ENCODE measurements around the gene NAALADL2. TPM values are rescaled to one million over a fixed set of nuclear protein-coding genes. Genes with fewer than 3 reads are reported as not detected.

Gene NAALADL2
- total and polyA plus RNA-seq, 2 of the 8 experiments (the other 6 are each of a cell fraction or from before 2014, with no cell fraction given) = 0.12 to 0.22 TPM

DNA sequence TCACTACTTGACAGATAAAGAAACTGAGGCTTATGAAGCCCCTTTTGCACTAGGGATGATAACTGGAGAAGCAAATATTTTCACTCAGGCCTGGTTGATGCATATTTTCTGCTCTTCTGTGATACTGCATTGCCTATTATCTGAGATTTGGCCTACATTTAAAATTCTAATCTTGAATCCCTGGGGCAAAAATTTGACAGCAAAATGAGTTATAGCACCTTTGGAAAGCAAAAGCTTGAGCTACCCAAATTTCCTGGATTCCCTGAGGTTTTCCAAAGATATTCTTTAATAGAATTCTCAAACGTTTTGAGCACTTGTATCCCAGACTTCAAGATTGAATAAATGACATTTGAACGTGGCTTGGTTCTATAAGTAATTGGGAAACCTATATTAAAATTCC is 86.1 kb downstream of the NAALADL2 start (continued):
- TF ChIP-seq, protein P1, sequence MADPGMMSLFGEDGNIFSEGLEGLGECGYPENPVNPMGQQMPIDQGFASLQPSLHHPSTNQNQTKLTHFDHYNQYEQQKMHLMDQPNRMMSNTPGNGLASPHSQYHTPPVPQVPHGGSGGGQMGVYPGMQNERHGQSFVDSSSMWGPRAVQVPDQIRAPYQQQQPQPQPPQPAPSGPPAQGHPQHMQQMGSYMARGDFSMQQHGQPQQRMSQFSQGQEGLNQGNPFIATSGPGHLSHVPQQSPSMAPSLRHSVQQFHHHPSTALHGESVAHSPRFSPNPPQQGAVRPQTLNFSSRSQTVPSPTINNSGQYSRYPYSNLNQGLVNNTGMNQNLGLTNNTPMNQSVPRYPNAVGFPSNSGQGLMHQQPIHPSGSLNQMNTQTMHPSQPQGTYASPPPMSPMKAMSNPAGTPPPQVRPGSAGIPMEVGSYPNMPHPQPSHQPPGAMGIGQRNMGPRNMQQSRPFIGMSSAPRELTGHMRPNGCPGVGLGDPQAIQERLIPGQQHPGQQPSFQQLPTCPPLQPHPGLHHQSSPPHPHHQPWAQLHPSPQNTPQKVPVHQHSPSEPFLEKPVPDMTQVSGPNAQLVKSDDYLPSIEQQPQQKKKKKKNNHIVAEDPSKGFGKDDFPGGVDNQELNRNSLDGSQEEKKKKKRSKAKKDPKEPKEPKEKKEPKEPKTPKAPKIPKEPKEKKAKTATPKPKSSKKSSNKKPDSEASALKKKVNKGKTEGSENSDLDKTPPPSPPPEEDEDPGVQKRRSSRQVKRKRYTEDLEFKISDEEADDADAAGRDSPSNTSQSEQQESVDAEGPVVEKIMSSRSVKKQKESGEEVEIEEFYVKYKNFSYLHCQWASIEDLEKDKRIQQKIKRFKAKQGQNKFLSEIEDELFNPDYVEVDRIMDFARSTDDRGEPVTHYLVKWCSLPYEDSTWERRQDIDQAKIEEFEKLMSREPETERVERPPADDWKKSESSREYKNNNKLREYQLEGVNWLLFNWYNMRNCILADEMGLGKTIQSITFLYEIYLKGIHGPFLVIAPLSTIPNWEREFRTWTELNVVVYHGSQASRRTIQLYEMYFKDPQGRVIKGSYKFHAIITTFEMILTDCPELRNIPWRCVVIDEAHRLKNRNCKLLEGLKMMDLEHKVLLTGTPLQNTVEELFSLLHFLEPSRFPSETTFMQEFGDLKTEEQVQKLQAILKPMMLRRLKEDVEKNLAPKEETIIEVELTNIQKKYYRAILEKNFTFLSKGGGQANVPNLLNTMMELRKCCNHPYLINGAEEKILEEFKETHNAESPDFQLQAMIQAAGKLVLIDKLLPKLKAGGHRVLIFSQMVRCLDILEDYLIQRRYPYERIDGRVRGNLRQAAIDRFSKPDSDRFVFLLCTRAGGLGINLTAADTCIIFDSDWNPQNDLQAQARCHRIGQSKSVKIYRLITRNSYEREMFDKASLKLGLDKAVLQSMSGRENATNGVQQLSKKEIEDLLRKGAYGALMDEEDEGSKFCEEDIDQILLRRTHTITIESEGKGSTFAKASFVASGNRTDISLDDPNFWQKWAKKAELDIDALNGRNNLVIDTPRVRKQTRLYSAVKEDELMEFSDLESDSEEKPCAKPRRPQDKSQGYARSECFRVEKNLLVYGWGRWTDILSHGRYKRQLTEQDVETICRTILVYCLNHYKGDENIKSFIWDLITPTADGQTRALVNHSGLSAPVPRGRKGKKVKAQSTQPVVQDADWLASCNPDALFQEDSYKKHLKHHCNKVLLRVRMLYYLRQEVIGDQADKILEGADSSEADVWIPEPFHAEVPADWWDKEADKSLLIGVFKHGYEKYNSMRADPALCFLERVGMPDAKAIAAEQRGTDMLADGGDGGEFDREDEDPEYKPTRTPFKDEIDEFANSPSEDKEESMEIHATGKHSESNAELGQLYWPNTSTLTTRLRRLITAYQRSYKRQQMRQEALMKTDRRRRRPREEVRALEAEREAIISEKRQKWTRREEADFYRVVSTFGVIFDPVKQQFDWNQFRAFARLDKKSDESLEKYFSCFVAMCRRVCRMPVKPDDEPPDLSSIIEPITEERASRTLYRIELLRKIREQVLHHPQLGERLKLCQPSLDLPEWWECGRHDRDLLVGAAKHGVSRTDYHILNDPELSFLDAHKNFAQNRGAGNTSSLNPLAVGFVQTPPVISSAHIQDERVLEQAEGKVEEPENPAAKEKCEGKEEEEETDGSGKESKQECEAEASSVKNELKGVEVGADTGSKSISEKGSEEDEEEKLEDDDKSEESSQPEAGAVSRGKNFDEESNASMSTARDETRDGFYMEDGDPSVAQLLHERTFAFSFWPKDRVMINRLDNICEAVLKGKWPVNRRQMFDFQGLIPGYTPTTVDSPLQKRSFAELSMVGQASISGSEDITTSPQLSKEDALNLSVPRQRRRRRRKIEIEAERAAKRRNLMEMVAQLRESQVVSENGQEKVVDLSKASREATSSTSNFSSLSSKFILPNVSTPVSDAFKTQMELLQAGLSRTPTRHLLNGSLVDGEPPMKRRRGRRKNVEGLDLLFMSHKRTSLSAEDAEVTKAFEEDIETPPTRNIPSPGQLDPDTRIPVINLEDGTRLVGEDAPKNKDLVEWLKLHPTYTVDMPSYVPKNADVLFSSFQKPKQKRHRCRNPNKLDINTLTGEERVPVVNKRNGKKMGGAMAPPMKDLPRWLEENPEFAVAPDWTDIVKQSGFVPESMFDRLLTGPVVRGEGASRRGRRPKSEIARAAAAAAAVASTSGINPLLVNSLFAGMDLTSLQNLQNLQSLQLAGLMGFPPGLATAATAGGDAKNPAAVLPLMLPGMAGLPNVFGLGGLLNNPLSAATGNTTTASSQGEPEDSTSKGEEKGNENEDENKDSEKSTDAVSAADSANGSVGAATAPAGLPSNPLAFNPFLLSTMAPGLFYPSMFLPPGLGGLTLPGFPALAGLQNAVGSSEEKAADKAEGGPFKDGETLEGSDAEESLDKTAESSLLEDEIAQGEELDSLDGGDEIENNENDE (IDR thresholded peaks at IDR 0.05; ENCODE audit: insufficient replicate concordance, low read length) = no peak
- no peak for TF ChIP-seq TAF7 (optimal IDR thresholded peaks at IDR 0.05; ENCODE audit: borderline replicate concordance, low read depth, low read length)
- TF ChIP-seq, protein P2, sequence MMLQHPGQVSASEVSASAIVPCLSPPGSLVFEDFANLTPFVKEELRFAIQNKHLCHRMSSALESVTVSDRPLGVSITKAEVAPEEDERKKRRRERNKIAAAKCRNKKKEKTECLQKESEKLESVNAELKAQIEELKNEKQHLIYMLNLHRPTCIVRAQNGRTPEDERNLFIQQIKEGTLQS (IDR thresholded peaks at IDR 0.05; ENCODE audit: insufficient read depth, low read depth, low read length) = no peak
- no peak for TF ChIP-seq TAF1 (IDR thresholded peaks at IDR 0.05; ENCODE audit: low read depth, low read length)
- no peak for TF ChIP-seq SUZ12 (IDR thresholded peaks at IDR 0.05; ENCODE audit: low read length)
- TF ChIP-seq BACH1 (IDR thresholded peaks at IDR 0.05; ENCODE audit: low read length) = no peak
- TF ChIP-seq HDAC6 (IDR thresholded peaks at IDR 0.05; ENCODE audit: low read depth, low read length) = no peak
